Smooth muscle cell (in vitro differentiated cells): Measurements from ENCODE around the gene DPF3. TPM values are rescaled to one million over a fixed set of nuclear protein-coding genes. Genes with fewer than 3 reads are reported as not detected.

ENCODE experiments used
- DNase-seq: peaks from one replicate; lab custom pipeline; 2025; ENCODE audit not compliant: unreplicated experiment; lab: John Stamatoyannopoulos, UW
- H2AFZ ChIP-seq: fragments of 200-600 bp; sonication (generic); 2 replicates; pipeline ENCODE4 v1.6.0; 2016; ENCODE audit warnings: antibody characterized with exemption, low read depth, mild to moderate bottlenecking
- H3F3A ChIP-seq: fragments of 200-600 bp; sonication (generic); 2 replicates; pipeline ENCODE4 v1.6.0; 2017; ENCODE audit warnings: antibody characterized with exemption, low read depth
- H3K27ac ChIP-seq: fragments of 200-600 bp; sonication (generic); 2 replicates; pipeline ENCODE4 v1.5.1; 2016; ENCODE audit warnings: low read depth, mild to moderate bottlenecking
- H3K27me3 ChIP-seq: fragments of 200-600 bp; sonication (generic); 2 replicates; pipeline ENCODE4 v1.6.1; 2016; ENCODE audit warnings: low read depth, mild to moderate bottlenecking
- H3K36me3 ChIP-seq: fragments of 200-600 bp; sonication (generic); 2 replicates; pipeline ENCODE4 v1.5.1; 2016; ENCODE audit warnings: low read depth
- H3K4me1 ChIP-seq: fragments of 200-600 bp; sonication (generic); 2 replicates; pipeline ENCODE4 v1.5.1; 2016; ENCODE audit warnings: low read depth
- H3K4me2 ChIP-seq: fragments of 200-600 bp; sonication (generic); 2 replicates; pipeline ENCODE4 v1.6.0; 2016; ENCODE audit warnings: mild to moderate bottlenecking
- H3K4me3 ChIP-seq: fragments of 200-600 bp; sonication (generic); 2 replicates; pipeline ENCODE4 v1.5.1; 2016; ENCODE audit warnings: mild to moderate bottlenecking
- H3K79me2 ChIP-seq: fragments of 200-600 bp; sonication (generic); 2 replicates; pipeline ENCODE4 v1.6.0; 2016; ENCODE audit warnings: low read depth, mild to moderate bottlenecking
- H3K9ac ChIP-seq: fragments of 200-600 bp; sonication (generic); 2 replicates; pipeline ENCODE4 v1.6.0; 2016; ENCODE audit warnings: low read depth
- H3K9me3 ChIP-seq: fragments of 200-600 bp; sonication (generic); replicated peaks from 2 replicates; pipeline ENCODE4 v1.5.1; 2016; ENCODE audit warnings: low read depth
- H4K20me1 ChIP-seq: fragments of 200-600 bp; sonication (generic); 2 replicates; pipeline ENCODE4 v1.6.0; 2016; ENCODE audit warnings: low read depth
- WGBS: methylation state at CpG from one replicate; pipeline ENCODE4 v1.1.7; 2016; ENCODE audit warnings: low lambda C conversion rate; 5-methylcytosine and 5-hydroxymethylcytosine counted together
- polyA plus RNA-seq: library from polyadenylated mRNA; unstranded; fragments of >200 nt; fragmentation: Nextera tagmentation; extraction: Ambion mirVana; gene quantifications from 2 replicates; pipeline ENCODE4 v1.2.1, GENCODE V29; 2016
- total RNA-seq: library from RNA; depleted of rRNA; stranded (reverse); fragments of >200 nt; gene quantifications from 2 replicates; pipeline ENCODE4 v1.2.3, GENCODE V29; 2014
- TF ChIP-seq, protein P1 (sequence below): fragments of 200-600 bp; sonication (generic); IDR thresholded peaks from 2 replicates; pipeline ENCODE4 v1.5.1; 2017; ENCODE audit warnings: borderline replicate concordance, mild to moderate bottlenecking, antibody characterized with exemption; ENCODE audit not compliant: insufficient read depth, poor library complexity, severe bottlenecking

Gene DPF3
- total and polyA plus RNA-seq, 2 experiments from 2014 or later, result 4.9 to 12.6 TPM

DNA sequence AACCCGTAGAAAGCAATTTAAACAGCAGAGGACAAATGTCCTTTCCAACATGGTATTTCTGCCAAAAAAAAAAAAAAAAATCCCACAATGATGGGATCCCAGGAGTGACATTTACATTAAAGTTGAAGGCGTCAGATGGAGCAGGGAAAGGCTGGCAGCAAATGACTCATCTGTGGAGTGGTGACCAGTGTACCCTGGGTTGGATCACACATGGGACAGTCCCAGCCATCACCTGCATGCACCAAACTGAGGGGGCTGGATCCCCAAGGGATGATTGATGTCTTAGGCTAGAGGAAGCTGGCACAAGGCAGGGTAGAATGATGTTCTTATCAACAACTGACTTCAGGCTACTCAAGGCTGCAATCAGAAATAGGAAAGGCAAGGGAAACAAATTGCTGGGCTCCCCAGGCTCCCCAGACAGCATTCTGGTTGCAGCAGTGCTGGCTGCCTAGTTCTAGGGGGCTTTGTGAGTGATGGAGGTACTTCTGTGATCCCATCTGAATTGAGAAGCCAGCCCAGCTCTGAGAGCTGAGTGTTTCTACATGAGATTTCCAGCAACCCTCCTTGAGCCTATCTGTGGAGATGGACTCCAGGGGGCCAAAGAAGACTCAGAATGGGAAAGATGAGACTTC, 117.9 kb downstream of the DPF3 start:
- H3K27me3 ChIP-seq, result no peaks in the 10 kb centered on the region
- no peaks in the 10 kb centered on the region for H3F3A ChIP-seq
- H3K36me3 ChIP-seq, result no peaks in the 10 kb centered on the region
- no peaks in the 10 kb centered on the region for H3K79me2 ChIP-seq
- no peaks in the 10 kb centered on the region for H3K9me3 ChIP-seq
- no peak overlapping the region for H3K27ac ChIP-seq
- H3K4me1 ChIP-seq, result no peaks in the 10 kb centered on the region
- TF ChIP-seq, protein P1, sequence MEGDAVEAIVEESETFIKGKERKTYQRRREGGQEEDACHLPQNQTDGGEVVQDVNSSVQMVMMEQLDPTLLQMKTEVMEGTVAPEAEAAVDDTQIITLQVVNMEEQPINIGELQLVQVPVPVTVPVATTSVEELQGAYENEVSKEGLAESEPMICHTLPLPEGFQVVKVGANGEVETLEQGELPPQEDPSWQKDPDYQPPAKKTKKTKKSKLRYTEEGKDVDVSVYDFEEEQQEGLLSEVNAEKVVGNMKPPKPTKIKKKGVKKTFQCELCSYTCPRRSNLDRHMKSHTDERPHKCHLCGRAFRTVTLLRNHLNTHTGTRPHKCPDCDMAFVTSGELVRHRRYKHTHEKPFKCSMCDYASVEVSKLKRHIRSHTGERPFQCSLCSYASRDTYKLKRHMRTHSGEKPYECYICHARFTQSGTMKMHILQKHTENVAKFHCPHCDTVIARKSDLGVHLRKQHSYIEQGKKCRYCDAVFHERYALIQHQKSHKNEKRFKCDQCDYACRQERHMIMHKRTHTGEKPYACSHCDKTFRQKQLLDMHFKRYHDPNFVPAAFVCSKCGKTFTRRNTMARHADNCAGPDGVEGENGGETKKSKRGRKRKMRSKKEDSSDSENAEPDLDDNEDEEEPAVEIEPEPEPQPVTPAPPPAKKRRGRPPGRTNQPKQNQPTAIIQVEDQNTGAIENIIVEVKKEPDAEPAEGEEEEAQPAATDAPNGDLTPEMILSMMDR, result no peak
- no peak overlapping the region for H3K4me3 ChIP-seq
- 86% methylated on average over 2 of the region's 2 CpGs for WGBS
- no peak overlapping the region for H3K4me2 ChIP-seq
- no peak overlapping the region for H3K9ac ChIP-seq
- no peak for DNase-seq
- H2AFZ ChIP-seq, result no peak overlapping the region
- no peaks in the 10 kb centered on the region for H4K20me1 ChIP-seq

DNA sequence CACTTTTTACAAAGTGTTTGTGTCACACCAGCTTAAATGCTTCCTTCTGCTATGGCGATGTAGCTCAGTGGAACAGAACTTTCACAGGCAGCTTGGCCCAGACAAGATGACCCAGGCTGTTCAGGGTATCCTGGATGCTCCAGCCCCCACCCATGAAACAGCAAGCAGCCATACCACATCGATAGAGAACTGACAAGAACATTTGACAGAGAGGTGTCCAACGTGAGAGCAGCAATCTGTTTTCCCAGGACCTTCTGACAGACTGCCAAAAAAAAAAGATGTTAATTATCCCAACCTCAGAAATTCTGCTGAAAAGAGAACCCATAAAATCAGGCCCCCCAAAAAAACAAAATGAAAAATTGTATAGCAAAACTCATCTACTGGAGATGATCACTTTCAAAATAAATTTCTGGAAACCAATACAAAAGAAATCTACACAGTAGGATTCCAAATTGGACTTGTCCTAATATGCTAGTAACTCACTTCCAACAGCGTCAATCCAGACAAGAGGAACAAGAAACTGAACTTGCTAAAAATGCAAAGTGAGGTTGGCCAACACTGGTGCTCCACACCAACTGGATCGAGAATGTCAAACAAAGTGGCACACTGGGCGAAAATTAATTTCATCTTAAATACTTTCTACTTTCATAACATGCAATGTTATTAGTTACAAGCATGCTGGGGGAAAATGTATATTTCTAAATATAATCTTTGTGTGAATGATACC, 118.8 kb downstream of the DPF3 start:
- H3K79me2 ChIP-seq, result no peaks in the 10 kb centered on the region
- H3K9ac ChIP-seq, result no peak overlapping the region
- no peak for DNase-seq
- no peaks in the 10 kb centered on the region for H4K20me1 ChIP-seq
- H3K4me2 ChIP-seq, result no peak overlapping the region
- no peaks in the 10 kb centered on the region for H3K36me3 ChIP-seq
- TF ChIP-seq, protein P1, result no peak
- 94% methylated on average over 6 of the region's 6 CpGs for WGBS
- H3K4me3 ChIP-seq, result no peak overlapping the region
- no peaks in the 10 kb centered on the region for H3F3A ChIP-seq
- H2AFZ ChIP-seq, result no peak overlapping the region
- H3K4me1 ChIP-seq, result no peaks in the 10 kb centered on the region
- no peaks in the 10 kb centered on the region for H3K27me3 ChIP-seq
- no peak overlapping the region for H3K27ac ChIP-seq
- no peaks in the 10 kb centered on the region for H3K9me3 ChIP-seq

DNA sequence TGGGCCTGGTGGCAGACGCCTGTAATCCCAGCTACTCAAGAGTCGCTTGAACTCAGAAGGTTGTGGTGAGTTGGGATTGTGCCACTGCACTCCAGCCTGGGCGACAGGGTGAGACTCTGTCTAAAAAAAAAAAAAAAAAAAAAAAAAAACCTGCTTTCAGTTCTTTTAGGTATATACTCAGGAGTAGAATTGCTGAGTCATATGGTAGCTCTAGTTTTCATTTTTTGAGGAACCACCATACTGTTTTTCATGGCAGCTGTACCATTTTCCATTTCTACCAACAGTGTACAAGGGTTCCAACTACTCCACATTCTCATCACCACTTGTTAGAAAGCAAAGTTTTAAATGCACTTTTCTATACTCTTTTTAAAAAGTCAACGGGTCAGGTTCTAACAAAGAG, 119.8 kb downstream of the DPF3 start:
- no peak overlapping the region for H2AFZ ChIP-seq
- WGBS, result 94% methylated on average over 4 of the region's 4 CpGs
- no peak for DNase-seq
- H3K4me3 ChIP-seq, result no peak overlapping the region
- no peaks in the 10 kb centered on the region for H3K9me3 ChIP-seq
- H3K79me2 ChIP-seq, result no peaks in the 10 kb centered on the region
- H3K27ac ChIP-seq, result no peak overlapping the region
- no peak overlapping the region for H3K4me2 ChIP-seq
- H4K20me1 ChIP-seq, result no peaks in the 10 kb centered on the region
- TF ChIP-seq, protein P1, result no peak
- no peak overlapping the region for H3K9ac ChIP-seq
- H3K4me1 ChIP-seq, result no peaks in the 10 kb centered on the region
- no peaks in the 10 kb centered on the region for H3K36me3 ChIP-seq
- H3K27me3 ChIP-seq, result no peaks in the 10 kb centered on the region
- H3F3A ChIP-seq, result no peaks in the 10 kb centered on the region
